Loucy (cell line): ENCODE data around the gene FAM133A.

Source experiments
- H2AFZ ChIP-seq: fragments of 200-600 bp; sonication (generic); 2 replicates; pipeline ENCODE4 v1.6.0; 2016; ENCODE audit warnings: antibody characterized with exemption, mild to moderate bottlenecking, low read length, moderate library complexity
- H3F3A ChIP-seq: fragments of 200-600 bp; 2 replicates; pipeline ENCODE4 v1.6.0; 2016; ENCODE audit warnings: antibody characterized with exemption, low read depth, mild to moderate bottlenecking
- H3K27me3 ChIP-seq: fragments of 200-600 bp; sonication (generic); 2 replicates; pipeline ENCODE4 v1.6.1; 2014; ENCODE audit warnings: low read length, mild to moderate bottlenecking; ENCODE audit not compliant: insufficient read depth, poor library complexity, severe bottlenecking
- H3K36me3 ChIP-seq: fragments of 200-600 bp; sonication (generic); 2 replicates; pipeline ENCODE4 v1.6.1; 2016; ENCODE audit warnings: low read length; ENCODE audit not compliant: insufficient read depth
- H3K4me1 ChIP-seq: fragments of 200-600 bp; sonication (generic); 2 replicates; pipeline ENCODE4 v1.5.1; 2014; ENCODE audit warnings: low read length, mild to moderate bottlenecking; ENCODE audit not compliant: insufficient read depth, poor library complexity, severe bottlenecking
- H3K4me2 ChIP-seq: fragments of 200-600 bp; sonication (generic); 2 replicates; pipeline ENCODE4 v1.6.0; 2014; ENCODE audit warnings: antibody characterized with exemption, low read length, low read depth, mild to moderate bottlenecking; ENCODE audit not compliant: poor library complexity, severe bottlenecking
- H3K4me3 ChIP-seq: fragments of 200-600 bp; sonication (generic); 2 replicates; pipeline ENCODE4 v1.5.1; 2014; ENCODE audit warnings: low read length, mild to moderate bottlenecking, mixed read lengths; ENCODE audit not compliant: poor library complexity, severe bottlenecking
- H3K79me2 ChIP-seq: fragments of 200-600 bp; sonication (generic); 2 replicates; pipeline ENCODE4 v1.6.1; 2014; ENCODE audit warnings: low read length; ENCODE audit not compliant: insufficient read depth
- H3K9ac ChIP-seq: fragments of 200-600 bp; sonication (generic); 2 replicates; pipeline ENCODE4 v1.6.0; 2014; ENCODE audit warnings: mild to moderate bottlenecking, low read depth, low read length, moderate library complexity; ENCODE audit not compliant: poor library complexity, severe bottlenecking
- H3K9me2 ChIP-seq: fragments of 200-600 bp; sonication (generic); replicated peaks from 2 replicates; pipeline ENCODE4 v1.6.1; 2016; ENCODE audit warnings: low read depth, low read length, mixed read lengths
- H3K9me3 ChIP-seq: fragments of 200-600 bp; sonication (generic); 2 replicates; pipeline ENCODE4 v1.6.1; 2014; ENCODE audit warnings: mild to moderate bottlenecking, antibody characterized with exemption, low read length, low read depth; ENCODE audit not compliant: insufficient read depth
- H4K20me1 ChIP-seq: fragments of 200-600 bp; sonication (generic); 2 replicates; pipeline ENCODE4 v1.6.0; 2014; ENCODE audit warnings: antibody characterized with exemption, low read length, mild to moderate bottlenecking; ENCODE audit not compliant: insufficient read depth, poor library complexity, severe bottlenecking
- CTCF ChIP-seq: fragments of 200-600 bp; sonication (generic); conservative IDR thresholded peaks from 2 replicates; pipeline ENCODE4 v1.5.1; 2014; ENCODE audit warnings: mild to moderate bottlenecking, antibody characterized with exemption, low read length
- EZH2phosphoT487 ChIP-seq: fragments of 200-600 bp; IDR thresholded peaks from 2 replicates; pipeline ENCODE4 v1.6.1; 2018; ENCODE audit warnings: antibody characterized with exemption, mild to moderate bottlenecking, moderate library complexity, borderline replicate concordance

FAM133A gene

GRCh38 chrX:93703701-93704100, 29.7 kb downstream of the FAM133A start:
- Histone ChIP-seq H3K4me3 (no peak overlapping the region), H3K79me2 (no peaks in the 10 kb centered on the region), H3K4me1 (no peaks in the 10 kb centered on the region), H3K9ac (no peak overlapping the region), H3K36me3 (no peaks in the 10 kb centered on the region), H3F3A (no peaks in the 10 kb centered on the region), H4K20me1 (no peaks in the 10 kb centered on the region), H3K9me3 (no peaks in the 10 kb centered on the region), H2AFZ (no peak overlapping the region), H3K27me3 (no peaks in the 10 kb centered on the region), H3K4me2 (no peak overlapping the region), H3K9me2 (no peaks in the 10 kb centered on the region)
- no peak for TF ChIP-seq EZH2phosphoT487
- no peak for TF ChIP-seq CTCF

- no peaks in the 10 kb centered on the region for H3K9me3 ChIP-seq
- H3K79me2 ChIP-seq, result no peaks in the 10 kb centered on the region
- no peaks in the 10 kb centered on the region for H3K4me1 ChIP-seq
- no peak overlapping the region for H3K9ac ChIP-seq
- no peak overlapping the region for H2AFZ ChIP-seq
- H3F3A ChIP-seq, result no peaks in the 10 kb centered on the region
- H3K27me3 ChIP-seq, result no peaks in the 10 kb centered on the region
- no peaks in the 10 kb centered on the region for H3K36me3 ChIP-seq
- H4K20me1 ChIP-seq, result no peaks in the 10 kb centered on the region
- H3K4me3 ChIP-seq, result no peak overlapping the region
- no peak overlapping the region for H3K4me2 ChIP-seq
- TF ChIP-seq CTCF (no peak), EZH2phosphoT487 (no peak)
- H3K9me2 ChIP-seq, result no peaks in the 10 kb centered on the region
Observed at GRCh38 chrX:93711076-93711475, 37.1 kb downstream of the FAM133A start.

- no peak overlapping the region for H3K9ac ChIP-seq
- H3K4me1 ChIP-seq, result no peaks in the 10 kb centered on the region
- no peaks in the 10 kb centered on the region for H3K9me2 ChIP-seq
- H3F3A ChIP-seq, result no peaks in the 10 kb centered on the region
- no peaks in the 10 kb centered on the region for H3K79me2 ChIP-seq
- no peak overlapping the region for H2AFZ ChIP-seq
- H4K20me1 ChIP-seq, result no peaks in the 10 kb centered on the region
- no peak overlapping the region for H3K4me2 ChIP-seq
- no peak overlapping the region for H3K4me3 ChIP-seq
- no peaks in the 10 kb centered on the region for H3K36me3 ChIP-seq
- no peaks in the 10 kb centered on the region for H3K9me3 ChIP-seq
- TF ChIP-seq CTCF, result no peak
- TF ChIP-seq EZH2phosphoT487, result no peak
- no peaks in the 10 kb centered on the region for H3K27me3 ChIP-seq
Observed at GRCh38 chrX:93741811-93742210, 67.8 kb downstream of the FAM133A start.
